CD4-positive, alpha-beta T cell (primary cell): ENCODE data around the gene NUBP2. TPM values are rescaled to one million over a fixed set of nuclear protein-coding genes. Genes with fewer than 3 reads are reported as not detected.
A peak's percentile ranks its signal among the peaks of the same experiment; 100 is the strongest.

Experiments
- ATAC-seq: fragments of 200-7000 bp; cut with Tn5 transposase; one replicate; pipeline ENCODE4 v1.10.0; 2022; ENCODE audit warnings: mild to moderate bottlenecking; ENCODE audit not compliant: poor library complexity
- CTCF ChIA-PET: fragments of 350-600 bp; sonication (Branson Sonifier 250); formaldehyde crosslinking; loops from one replicate; lab custom pipeline; 2021; ENCODE audit warnings: antibody characterized with exemption, inconsistent platforms; lab: Charles Lee
- POLR2A ChIA-PET: fragments of 350-600 bp; sonication (Branson Sonifier 250); formaldehyde crosslinking; loops from one replicate; lab custom pipeline; 2021; ENCODE audit warnings: antibody characterized with exemption, inconsistent platforms; lab: Charles Lee
- DNase-seq, 14 experiments: peaks; one replicate each; pipeline ENCODE4 v3.0.0-alpha.2; 2013 to 2020; ENCODE audit warnings: mixed read lengths in 2 of 14
- H3K27ac ChIP-seq, 2 donors: one replicate each; pipeline versions ENCODE4 v1.5.1 to v1.7.0; 2013; ENCODE audit warnings: low read length in 2 of 2, low read depth in 1 of 2, mild to moderate bottlenecking in 1 of 2
- H3K27me3 ChIP-seq, 2 experiments: 1 replicate in 1 of 2; 2 replicates in 1 of 2; pipeline versions ENCODE4 v1.6.1 to v1.7.0; 2013; ENCODE audit warnings: low read length in 2 of 2, control low read depth in 1 of 2, mild to moderate bottlenecking in 1 of 2, moderate library complexity in 1 of 2; ENCODE audit not compliant: insufficient read depth in 2 of 2, control insufficient read depth in 1 of 2
- H3K36me3 ChIP-seq: one replicate; pipeline ENCODE4 v1.6.1; 2013; ENCODE audit warnings: low read length, control low read depth; ENCODE audit not compliant: insufficient read depth
- H3K4me1 ChIP-seq: one replicate; pipeline ENCODE4 v1.6.1; 2013; ENCODE audit warnings: low read length, control low read depth; ENCODE audit not compliant: insufficient read depth
- H3K4me3 ChIP-seq: one replicate; pipeline ENCODE4 v1.5.1; 2013; ENCODE audit warnings: mild to moderate bottlenecking, low read length, moderate library complexity
- H3K9me3 ChIP-seq, 2 experiments: 1 replicate in 1 of 2; 2 replicates in 1 of 2; pipeline versions ENCODE4 v1.6.1 to v1.7.0; 2013; ENCODE audit warnings: low read length in 2 of 2, mild to moderate bottlenecking in 2 of 2, control low read depth in 1 of 2, moderate library complexity in 1 of 2; ENCODE audit not compliant: control insufficient read depth in 1 of 2, insufficient read depth in 1 of 2
- H3K27ac Mint-ChIP-seq: one replicate; pipeline ENCODE4 v1.8.0; 2020; ENCODE audit warnings: mixed read lengths
- H3K27me3 Mint-ChIP-seq: one replicate; pipeline ENCODE4 v1.8.0; 2021; ENCODE audit warnings: mixed read lengths
- H3K36me3 Mint-ChIP-seq: one replicate; pipeline ENCODE4 v1.8.0; 2021; ENCODE audit warnings: low read depth, mixed read lengths
- H3K4me1 Mint-ChIP-seq: one replicate; pipeline ENCODE4 v1.8.0; 2021; ENCODE audit warnings: low read depth, mixed read lengths
- H3K4me3 Mint-ChIP-seq: one replicate; pipeline ENCODE4 v1.8.0; 2020; ENCODE audit warnings: mild to moderate bottlenecking, mixed read lengths
- H3K9me3 Mint-ChIP-seq: one replicate; pipeline ENCODE4 v1.8.0; 2020; ENCODE audit warnings: mixed read lengths
- intact Hi-C, 2 experiments: fragments of 100-400 bp; cut with DNase I in 1 of 2; cut with micrococcal nuclease in 1 of 2; formaldehyde crosslinking; loops; one replicate each; pipeline versions ENCODE4 v1.15.1 to v1.9.0; 2023 to 2025; cut with DNase I, micrococcal nuclease
- total RNA-seq, 174 experiments: library from RNA in 2 of 174; stranded (reverse) in 2 of 174; gene quantifications; one replicate each; pipeline ENCODE4 v1.2.3 and lab custom pipeline; 2021 to 2026
- TF ChIP-seq, protein P1 (sequence below): fragments of 200-600 bp; IDR thresholded peaks from one replicate; pipeline ENCODE4 v1.8.0; 2022; ENCODE audit warnings: antibody characterized with exemption, mild to moderate bottlenecking

The NUBP2 gene
- total RNA-seq, 2 experiments from 2014 or later: 36.4 to 38.1 TPM

- H3K27ac Mint-ChIP-seq: no peak overlapping the region
- H3K27ac ChIP-seq: peak overlapping the region in 1 of 2 donors; percentile 55
- peak overlapping the region; percentile 48 for H3K4me3 Mint-ChIP-seq
- intact Hi-C loops: loop anchor here (5.0 to 10.0 kb wide), 6 partner anchors 53 to 422 kb away; partner anchors contain the start of genes FAHD1 (in 1 of the 2), GNPTG (in 1 of the 2), HAGH (in 1 of the 2) and JPT2 (in 1 of the 2)
- H3K27me3 Mint-ChIP-seq: no peaks in the 10 kb centered on the region
- ChIA-PET POLR2A (interaction anchor here (1.0 to 7.9 kb wide), 3 partner anchors 7 to 15 kb away, joined by 3 to 163 read pairs (median 3); partner anchors contain the start of genes NUBP2 and SPSB3), CTCF (interaction anchor here (4.0 kb wide), 1 partner anchor 8 kb away, joined by 21 read pairs; the partner anchor contains the start of genes NUBP2 and SPSB3)
- H3K4me1 Mint-ChIP-seq: peaks cover 16% of the 10 kb centered on the region
- no peaks in the 10 kb centered on the region for H3K9me3 Mint-ChIP-seq
- H3K9me3 ChIP-seq: peaks cover 0 to 4% of the 10 kb centered on the region in 2 experiments
- TF ChIP-seq, protein P1, sequence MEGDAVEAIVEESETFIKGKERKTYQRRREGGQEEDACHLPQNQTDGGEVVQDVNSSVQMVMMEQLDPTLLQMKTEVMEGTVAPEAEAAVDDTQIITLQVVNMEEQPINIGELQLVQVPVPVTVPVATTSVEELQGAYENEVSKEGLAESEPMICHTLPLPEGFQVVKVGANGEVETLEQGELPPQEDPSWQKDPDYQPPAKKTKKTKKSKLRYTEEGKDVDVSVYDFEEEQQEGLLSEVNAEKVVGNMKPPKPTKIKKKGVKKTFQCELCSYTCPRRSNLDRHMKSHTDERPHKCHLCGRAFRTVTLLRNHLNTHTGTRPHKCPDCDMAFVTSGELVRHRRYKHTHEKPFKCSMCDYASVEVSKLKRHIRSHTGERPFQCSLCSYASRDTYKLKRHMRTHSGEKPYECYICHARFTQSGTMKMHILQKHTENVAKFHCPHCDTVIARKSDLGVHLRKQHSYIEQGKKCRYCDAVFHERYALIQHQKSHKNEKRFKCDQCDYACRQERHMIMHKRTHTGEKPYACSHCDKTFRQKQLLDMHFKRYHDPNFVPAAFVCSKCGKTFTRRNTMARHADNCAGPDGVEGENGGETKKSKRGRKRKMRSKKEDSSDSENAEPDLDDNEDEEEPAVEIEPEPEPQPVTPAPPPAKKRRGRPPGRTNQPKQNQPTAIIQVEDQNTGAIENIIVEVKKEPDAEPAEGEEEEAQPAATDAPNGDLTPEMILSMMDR: no peak
- H3K27me3 ChIP-seq: no peaks in the 10 kb centered on the region
- H3K4me1 ChIP-seq: peaks cover 45% of the 10 kb centered on the region
- H3K36me3 ChIP-seq: peaks cover 39% of the 10 kb centered on the region
- H3K4me3 ChIP-seq: peak overlapping the region; percentile 89
- DNase-seq: no peak
- peaks cover 28% of the 10 kb centered on the region for H3K36me3 Mint-ChIP-seq
- no peak for ATAC-seq
Measured at GRCh38 chr16:1774448-1774780, 8.3 kb upstream of the NUBP2 start.

DNA sequence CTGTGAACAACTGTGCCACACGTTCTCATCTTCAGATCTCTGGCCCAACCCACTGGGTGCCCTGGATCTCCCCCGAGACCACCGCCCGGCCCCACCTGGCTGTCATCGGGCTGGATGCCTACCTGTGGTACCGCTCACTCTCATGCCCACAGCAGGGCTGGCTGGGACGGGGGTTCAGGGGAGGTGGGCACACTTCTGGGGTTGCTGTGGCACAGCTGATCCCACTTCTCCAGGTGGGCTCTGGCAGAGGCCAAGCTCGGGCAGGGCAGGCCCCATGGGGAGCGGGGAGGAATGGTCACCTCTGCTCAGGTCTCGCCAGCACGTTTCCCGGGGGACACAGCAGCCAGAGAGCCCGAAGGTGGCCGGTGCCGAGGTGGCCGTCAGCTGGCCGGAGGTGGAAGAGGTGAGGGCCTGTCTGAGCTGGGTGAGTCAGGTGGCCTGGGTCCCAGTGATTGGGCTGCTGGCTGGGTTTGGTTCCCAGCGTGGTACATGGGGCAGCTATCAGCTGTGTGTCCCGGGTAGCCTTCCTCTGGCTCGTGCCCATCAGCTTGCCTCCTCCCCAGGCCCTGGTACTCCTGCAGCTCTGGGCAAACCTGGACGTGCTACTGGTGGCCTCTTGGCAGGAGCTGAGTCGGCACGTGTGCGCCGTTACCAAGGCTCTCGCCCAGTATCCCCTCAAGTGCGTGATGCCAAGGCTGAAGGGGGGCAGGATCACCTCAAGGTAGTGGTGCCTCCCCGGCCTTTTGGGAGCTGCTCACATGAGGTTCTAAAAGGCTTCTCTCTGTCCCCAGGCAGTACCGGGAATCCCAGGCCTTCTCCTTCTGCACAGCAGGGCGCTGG lies 7.5 kb upstream of the NUBP2 start:
- peak overlapping the region; percentile 48 for H3K4me3 Mint-ChIP-seq
- CTCF ChIA-PET: interaction anchor here (0.5 to 4.0 kb wide), 3 partner anchors 7 to 354 kb away, joined by 3 to 21 read pairs (median 5); partner anchors contain the start of genes NUBP2 and SPSB3
- peak in 1 of 14 experiments; percentile 34 for DNase-seq
- Histone ChIP-seq H3K4me3 (no peak overlapping the region), H3K36me3 (peaks cover 43% of the 10 kb centered on the region), H3K4me1 (peaks cover 47% of the 10 kb centered on the region), H3K9me3 (peaks cover 0 to 4% of the 10 kb centered on the region in 2 experiments), H3K27ac (no peak overlapping the region), H3K27me3 (no peaks in the 10 kb centered on the region)
- POLR2A ChIA-PET: interaction anchor here (1.2 kb wide), 1 partner anchor 14 kb away, joined by 3 read pairs; no protein-coding TSS in a partner anchor
- no peaks in the 10 kb centered on the region for H3K27me3 Mint-ChIP-seq
- intact Hi-C loops: loop anchor here in 1 of 2 experiments (10.0 kb wide), 1 partner anchor 370 kb away; the partner anchor contains the start of gene RAB26
- no peak overlapping the region for H3K27ac Mint-ChIP-seq
- peaks cover 12% of the 10 kb centered on the region for H3K4me1 Mint-ChIP-seq
- TF ChIP-seq, protein P1: no peak
- no peak for ATAC-seq
- H3K36me3 Mint-ChIP-seq: peaks cover 22% of the 10 kb centered on the region
- H3K9me3 Mint-ChIP-seq: no peaks in the 10 kb centered on the region

- DNase-seq (peak in 1 of 14 experiments; percentile 31), ATAC-seq (no peak)
- CTCF ChIA-PET: interaction anchor here (0.6 kb wide), 1 partner anchor 355 kb away, joined by 3 read pairs; no protein-coding TSS in a partner anchor
- Mint-ChIP-seq H3K27ac (no peak overlapping the region), H3K4me3 (peak overlapping the region; percentile 54), H3K4me1 (peaks cover 12% of the 10 kb centered on the region), H3K36me3 (peaks cover 21% of the 10 kb centered on the region), H3K9me3 (no peaks in the 10 kb centered on the region), H3K27me3 (no peaks in the 10 kb centered on the region)
- peaks cover 43% of the 10 kb centered on the region for H3K36me3 ChIP-seq
- H3K27ac ChIP-seq: no peak overlapping the region
- peaks cover 46% of the 10 kb centered on the region for H3K4me1 ChIP-seq
- H3K27me3 ChIP-seq: no peaks in the 10 kb centered on the region
- intact Hi-C loops: loop anchor here in 1 of 2 experiments (10.0 kb wide), 1 partner anchor 369 kb away; the partner anchor contains the start of gene RAB26
- peaks cover 0 to 4% of the 10 kb centered on the region in 2 experiments for H3K9me3 ChIP-seq
- TF ChIP-seq, protein P1: no peak
- POLR2A ChIA-PET: interaction anchor here (1.2 kb wide), 1 partner anchor 13 kb away, joined by 3 read pairs; no protein-coding TSS in a partner anchor
- H3K4me3 ChIP-seq: no peak overlapping the region
Measured at GRCh38 chr16:1775846-1776671, 6.7 kb upstream of the NUBP2 start.
